IMR-90 (cell line): ENCODE data around the gene DNAJB4.

Experiments
- RAD21 ChIP-seq: IDR thresholded peaks from 2 replicates; pipeline ENCODE4 v1.6.1; 2012; ENCODE audit warnings: low read length, improper control_type of control experiment
- RFX5 ChIP-seq: IDR thresholded peaks from 2 replicates; pipeline ENCODE4 v1.8.0; 2012; ENCODE audit warnings: low read depth, mild to moderate bottlenecking, low read length, moderate library complexity

DNA sequence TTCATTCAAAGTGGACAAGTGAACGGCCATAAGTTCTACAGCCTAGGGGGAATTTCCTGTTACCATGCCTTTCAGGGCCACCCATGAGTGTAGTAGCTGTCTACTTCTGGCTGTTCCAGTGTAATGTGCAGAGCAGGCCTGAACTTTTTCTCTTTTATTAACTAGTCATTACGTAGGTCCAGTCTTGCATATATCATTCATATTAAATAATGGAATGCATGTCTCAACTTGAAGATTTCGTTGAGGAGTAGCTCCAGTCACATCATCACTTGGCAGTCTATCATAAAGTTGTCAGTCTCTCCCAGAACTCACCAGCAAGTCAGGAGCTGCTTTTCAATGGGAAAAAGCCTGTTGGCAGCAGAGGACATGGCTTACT, 29.0 kb downstream of the DNAJB4 start:
- TF ChIP-seq RFX5 (no peak), RAD21 (no peak)
